ENCODE measurements around the gene TIGD3. TPM values are rescaled to one million over a fixed set of nuclear protein-coding genes. Genes with fewer than 3 reads are reported as not detected.

Gene TIGD3, protein sequence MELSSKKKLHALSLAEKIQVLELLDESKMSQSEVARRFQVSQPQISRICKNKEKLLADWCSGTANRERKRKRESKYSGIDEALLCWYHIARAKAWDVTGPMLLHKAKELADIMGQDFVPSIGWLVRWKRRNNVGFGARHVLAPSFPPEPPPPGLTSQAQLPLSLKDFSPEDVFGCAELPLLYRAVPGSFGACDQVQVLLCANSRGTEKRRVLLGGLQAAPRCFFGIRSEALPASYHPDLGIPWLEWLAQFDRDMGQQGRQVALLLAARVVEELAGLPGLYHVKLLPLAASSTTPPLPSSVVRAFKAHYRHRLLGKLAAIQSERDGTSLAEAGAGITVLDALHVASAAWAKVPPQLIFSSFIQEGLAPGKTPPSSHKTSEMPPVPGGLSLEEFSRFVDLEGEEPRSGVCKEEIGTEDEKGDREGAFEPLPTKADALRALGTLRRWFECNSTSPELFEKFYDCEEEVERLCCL
- 1.1 and 1.6 TPM in 2 replicates for total RNA-seq (2014; rRNA removed; shearing (Covaris generic))

- peak; percentile 90 for DNase-seq (ENCODE audit: low spot score)
Measured at GRCh38 chr11:65354265-65355012, at the start of gene TIGD3. TIGD3 (plus strand) TSS chr11:65354751; CDS start chr11:65355809, 1,058 bp downstream.

DNA sequence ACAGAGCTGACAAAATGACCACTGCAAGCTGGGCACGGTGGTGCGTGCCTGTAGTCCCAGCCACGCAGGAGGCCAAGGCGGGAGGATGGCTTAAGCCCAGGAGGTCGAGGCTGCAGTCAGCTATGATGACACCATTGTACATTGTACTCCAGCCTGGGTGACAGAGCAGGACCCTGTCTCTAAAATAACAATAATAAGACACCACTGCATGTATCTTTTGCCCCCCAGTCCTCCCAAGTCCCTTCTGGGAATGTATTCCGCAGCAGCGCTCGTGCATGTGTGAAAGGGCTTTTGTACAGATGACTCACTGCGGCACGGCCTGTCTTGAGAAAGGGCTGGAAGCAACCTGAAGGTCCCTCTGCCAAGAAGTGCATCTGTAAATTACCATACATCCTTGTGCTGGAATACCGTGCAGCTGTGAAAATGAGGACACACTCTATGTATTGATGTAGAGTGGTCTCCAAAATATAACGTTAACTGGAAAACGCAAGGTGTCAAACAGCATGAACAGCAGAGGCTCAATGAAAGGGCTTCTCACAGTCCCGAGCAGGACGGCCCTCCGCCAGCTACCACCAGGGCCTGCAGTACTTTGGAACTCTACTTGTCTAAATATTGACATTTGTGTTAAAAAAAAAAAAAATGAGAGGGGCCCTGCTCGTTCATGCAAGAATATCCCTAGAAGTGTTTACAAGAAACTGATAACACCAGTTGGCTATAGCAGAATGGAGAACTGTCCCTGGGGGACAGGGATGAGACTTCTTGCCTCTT lies 48.9 kb upstream of the TIGD3 start:
- DNase-seq (ENCODE audit: low spot score) = no peak

DNA sequence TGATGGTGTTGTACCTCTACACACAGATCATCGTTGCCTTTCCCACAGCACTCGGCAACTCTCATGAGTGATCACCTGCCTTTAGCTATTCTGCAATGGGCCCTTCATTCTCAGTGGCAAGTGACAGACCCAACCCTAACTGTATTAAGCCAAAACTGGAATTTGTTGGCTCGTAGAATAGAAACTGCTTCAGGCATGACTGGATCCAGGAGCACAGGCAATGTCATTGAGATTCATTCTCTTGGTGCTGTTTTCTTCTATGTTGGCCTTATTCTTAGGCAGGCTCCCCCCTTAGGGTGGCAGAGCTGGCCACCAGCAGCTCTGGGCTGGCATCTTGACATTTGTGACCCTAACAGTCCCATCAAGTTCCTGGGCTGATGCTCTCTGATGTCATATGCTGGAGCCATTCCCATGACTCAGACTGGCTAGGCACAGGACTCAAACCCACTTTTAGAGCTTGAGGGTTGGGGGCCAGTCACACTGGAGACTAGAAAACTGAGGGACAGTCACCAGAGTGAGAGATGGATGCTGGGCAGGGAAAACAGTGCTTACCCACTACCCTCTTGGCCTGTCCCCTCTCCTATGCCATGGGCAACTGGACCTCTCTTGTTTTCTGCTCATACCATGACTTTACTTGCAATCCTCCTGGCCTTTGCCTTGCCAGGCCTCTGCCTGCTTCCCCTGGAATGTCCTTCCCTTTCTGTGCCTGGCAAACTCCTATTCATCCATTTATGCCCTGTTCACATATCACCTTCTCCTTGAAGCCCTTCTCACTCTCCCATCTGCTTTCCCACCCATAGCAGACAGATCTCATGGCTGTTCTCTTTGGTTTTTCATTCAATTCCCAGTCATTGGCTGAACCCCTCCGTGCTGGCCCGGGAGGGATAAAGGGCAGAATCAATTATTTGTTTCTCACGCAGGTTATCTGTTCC lies 47.0 kb upstream of the TIGD3 start:
- no peak for DNase-seq (ENCODE audit: low spot score)

DNA sequence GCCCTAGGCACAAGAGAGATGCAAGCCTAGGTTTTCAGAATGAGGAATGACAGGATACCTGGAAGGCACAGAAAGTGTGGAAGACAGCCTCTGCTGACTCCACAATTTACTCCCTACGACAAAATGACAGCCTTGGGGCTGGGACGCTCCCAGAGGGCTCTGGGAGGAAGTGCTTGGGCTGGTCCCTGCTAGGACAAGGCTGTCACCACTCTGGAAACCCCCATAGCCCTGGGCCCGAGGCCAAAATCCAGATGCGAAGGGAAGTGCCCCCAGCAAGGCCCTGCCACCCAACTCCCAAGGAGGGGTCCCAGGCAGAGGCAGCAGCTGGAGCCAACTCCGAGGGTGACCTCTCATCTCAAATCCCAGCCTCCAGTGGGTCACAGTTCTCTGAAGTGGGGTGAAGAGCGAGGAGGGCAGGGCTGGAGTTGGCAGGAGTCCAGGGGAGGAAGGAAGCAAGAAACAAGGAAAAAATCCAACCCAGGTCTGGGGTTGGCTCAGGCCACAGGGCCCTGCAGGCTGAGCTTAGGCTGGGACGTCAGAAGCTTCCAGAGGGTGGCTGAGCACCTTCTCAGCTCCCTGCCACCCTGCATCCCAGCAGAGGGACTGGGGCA lies 46.2 kb upstream of the TIGD3 start:
- DNase-seq (ENCODE audit: low spot score) = no peak

DNA sequence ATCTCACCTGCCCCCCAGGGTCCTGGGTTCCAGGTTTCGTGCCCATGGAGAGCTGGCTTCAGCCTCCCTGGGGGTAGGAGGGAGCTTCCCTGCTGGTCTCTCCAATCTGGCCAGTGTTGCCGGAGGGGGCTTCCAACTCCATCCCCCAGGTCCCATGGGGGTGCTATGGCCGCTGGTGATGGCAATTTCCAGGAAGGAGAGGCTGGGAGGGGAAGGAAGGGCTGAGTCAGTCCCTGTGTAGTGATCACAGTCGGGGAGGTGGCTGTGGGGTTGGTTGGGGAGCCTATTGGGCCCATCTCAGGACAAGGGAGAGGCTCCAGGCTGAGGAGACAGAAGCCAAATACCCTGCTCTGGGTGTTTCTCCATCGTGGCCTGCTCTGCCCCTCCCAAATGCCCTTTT lies 45.5 kb upstream of the TIGD3 start:
- DNase-seq (ENCODE audit: low spot score) = no peak

DNA sequence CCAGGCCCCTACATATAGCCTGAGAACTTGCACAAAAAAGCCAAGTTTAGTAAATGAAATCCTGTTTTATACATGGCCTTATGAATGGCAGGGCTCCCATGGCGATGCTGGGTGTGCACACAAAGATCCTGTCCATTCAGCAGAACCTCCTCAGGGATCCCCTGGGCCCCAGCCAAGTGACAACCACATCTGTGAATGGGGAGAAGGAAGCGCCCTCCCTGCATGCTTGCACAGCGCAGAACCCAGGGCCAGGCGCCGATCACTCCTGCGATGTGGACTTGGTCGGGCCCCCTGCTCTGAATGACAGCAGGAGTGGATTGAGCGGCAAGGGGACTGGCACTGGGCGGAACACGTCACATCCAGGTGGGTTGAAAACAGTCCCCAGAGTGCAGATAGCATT lies 44.3 kb upstream of the TIGD3 start:
- no peak for DNase-seq (ENCODE audit: low spot score)

DNA sequence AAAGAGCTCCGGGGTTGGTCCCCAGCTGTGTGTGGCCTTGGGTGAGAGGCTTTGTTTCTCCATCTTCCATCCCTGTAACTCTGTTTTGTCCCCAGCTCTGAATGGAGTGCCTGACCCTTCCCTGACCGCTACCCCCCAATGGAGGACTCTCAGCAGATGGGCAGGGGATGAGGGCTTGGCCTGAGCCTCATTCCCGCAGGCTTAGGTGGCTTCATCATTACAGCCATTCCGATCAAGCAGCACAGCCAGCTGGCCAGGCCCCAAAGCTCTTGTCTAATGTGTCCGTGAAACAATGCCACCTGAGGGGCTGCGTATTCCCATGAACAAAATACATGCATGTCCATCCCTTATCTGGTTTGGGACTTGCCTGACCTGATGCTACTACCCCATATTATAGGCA lies 43.8 kb upstream of the TIGD3 start:
- DNase-seq (ENCODE audit: low spot score) = no peak

GRCh38 chr11:65311170-65311678 lies 43.3 kb upstream of the TIGD3 start:
- no peak for DNase-seq (ENCODE audit: low spot score)

DNA sequence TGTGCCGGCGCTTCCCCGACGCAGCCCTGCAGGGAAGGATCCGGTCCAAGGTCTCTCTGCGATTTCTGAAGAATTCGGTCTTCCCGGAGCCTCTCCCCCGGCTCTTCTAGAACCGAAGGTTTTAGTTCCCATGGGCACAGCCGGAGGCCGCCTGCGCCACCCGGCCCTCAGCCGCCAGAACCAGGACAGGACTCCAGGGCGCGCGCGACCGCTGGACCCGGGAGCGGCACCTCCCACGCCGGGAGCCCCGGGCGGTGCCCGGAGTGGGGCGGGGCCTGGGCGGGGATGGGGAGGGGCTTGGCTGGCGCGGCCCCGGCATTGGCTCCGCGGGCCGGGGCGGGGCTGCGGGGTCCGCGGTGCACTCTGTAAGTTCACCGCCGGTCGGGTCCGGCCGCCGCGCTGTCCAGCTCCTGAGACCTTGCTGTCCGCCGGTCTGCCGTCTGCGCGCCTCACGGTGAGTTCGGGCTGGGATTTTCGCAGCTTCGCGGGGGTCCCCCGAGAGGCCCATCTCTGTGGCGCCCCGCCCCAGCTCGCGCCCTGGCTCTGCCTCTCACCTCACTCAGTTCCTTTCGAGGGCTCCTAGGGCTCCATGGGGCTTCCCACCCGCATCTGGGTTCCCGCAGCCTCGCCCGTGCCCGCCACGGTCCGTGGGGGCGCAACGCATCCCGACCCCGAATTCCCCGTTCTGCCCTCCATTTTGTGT lies 39.9 kb upstream of the TIGD3 start, which contains the start of gene CDC42EP2:
Gene CDC42EP2 (plus strand): TSS at position 366 of the 703 bp plus-strand sequence. CDS start 6,033 bp downstream, outside the sequence.
- peak; percentile 45 for DNase-seq (ENCODE audit: low spot score)

- peak; percentile 43 for DNase-seq (ENCODE audit: low spot score)
Measured at GRCh38 chr11:65315204-65315865, 39.2 kb upstream of the TIGD3 start.

- no peak for DNase-seq (ENCODE audit: low spot score)
Measured at GRCh38 chr11:65315866-65316226, 38.7 kb upstream of the TIGD3 start.

- peak; percentile 41 for DNase-seq (ENCODE audit: low spot score)
Measured at GRCh38 chr11:65316227-65317024, 38.1 kb upstream of the TIGD3 start.

DNA sequence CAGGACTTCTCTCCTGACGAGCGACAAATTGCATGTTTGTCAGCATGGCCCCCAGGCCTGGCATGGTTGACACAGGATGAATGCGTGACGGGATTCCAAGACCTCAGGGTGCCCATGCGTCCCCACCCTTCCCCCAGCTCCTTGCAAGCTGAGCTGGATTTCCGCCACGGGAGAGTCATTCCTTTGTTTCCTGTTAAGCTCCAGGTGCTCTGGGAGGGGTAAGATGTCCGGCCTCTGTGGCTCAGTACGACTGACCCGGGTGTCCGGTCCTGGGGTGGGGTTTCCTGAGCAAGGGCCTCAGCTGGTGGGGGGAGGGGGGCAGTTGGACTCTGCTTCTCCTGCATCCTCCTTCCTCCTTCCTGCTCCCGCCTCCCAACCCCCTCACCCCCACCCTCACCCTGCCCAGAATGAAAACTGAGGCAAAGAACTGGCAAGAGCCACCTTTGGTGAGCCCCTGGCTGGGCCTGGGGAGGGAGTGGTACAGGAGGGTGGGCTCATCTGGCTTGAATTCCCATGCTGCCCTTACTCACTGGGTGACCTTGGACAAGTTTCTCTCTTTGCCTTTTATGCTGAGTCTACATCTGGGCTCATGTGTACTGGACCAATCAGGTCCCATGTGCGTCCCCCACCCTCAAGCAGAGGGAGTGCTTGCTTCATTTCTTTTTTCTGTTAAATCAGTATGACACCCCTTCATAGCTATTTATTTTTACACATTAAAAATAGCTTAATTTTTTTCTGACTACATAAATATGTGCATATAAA lies 37.3 kb upstream of the TIGD3 start:
- DNase-seq (ENCODE audit: low spot score) = no peak

- DNase-seq (ENCODE audit: low spot score) = no peak
Measured at GRCh38 chr11:65320386-65321075, 34.0 kb upstream of the TIGD3 start.

DNA sequence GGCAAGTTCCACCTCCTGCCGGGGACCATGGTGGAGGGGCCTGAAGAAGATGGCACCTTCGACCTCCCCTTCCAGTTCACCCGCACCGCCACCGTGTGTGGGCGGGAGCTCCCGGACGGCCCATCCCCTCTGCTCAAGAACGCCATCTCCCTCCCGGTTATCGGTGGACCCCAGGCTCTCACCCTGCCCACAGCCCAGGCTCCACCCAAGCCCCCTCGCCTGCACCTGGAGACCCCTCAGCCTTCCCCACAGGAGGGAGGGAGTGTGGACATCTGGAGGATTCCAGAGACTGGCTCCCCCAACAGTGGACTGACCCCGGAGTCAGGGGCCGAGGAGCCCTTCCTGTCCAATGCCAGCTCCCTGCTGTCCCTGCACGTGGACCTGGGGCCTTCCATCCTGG lies 33.5 kb upstream of the TIGD3 start:
- no peak for DNase-seq (ENCODE audit: low spot score)

DNA sequence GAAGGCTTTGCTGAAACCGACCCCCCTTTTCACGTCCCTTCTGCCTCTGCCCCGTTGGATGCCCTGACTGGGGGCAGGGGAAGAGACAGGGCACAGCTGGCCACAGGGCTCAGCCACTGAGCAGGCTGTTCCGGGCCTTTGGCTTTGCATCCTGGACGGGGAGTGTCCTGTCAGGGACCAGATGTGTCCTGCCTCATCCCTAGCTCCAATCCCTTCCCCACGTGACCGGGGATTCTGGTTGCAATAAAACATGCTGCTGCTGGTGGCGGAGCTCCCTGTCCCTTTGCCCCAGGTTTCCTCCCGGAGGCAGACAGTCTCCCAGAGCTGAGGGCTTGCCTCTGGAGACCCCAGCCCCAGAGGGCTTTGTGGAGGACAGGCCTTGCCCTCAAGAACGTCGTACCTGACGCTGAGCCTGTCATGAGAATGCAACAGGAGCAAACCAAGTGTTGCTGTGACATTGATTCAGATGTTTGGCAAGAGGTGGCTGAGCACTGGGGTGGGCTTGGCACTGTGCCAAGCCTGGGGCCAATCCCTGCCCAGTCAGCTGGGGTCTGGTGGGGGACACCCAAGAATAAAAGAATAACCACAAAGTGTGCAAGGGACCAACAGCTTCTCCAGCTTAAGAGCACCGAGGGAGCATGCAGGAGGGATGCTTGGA lies 32.6 kb upstream of the TIGD3 start:
- no peak for DNase-seq (ENCODE audit: low spot score)
